Endothelial cell of umbilical vein (primary cell): Measurements from ENCODE around the gene SLC41A3. TPM values are rescaled to one million over a fixed set of nuclear protein-coding genes. Genes with fewer than 3 reads are reported as not detected.

ENCODE experiments used
- BruUV-seq: library from RNA; stranded (reverse); fragments of 400-500 nt; replicated peaks from 2 replicates; lab custom pipeline; 2021; lab: Mats Ljungman, UMichigan
- CTCF ChIA-PET: fragments of 300-600, 350-600 bp; sonication (Branson Sonifier 250); formaldehyde crosslinking; loops from one replicate; lab custom pipeline; 2021; ENCODE audit warnings: antibody characterized with exemption, inconsistent platforms; lab: Charles Lee
- POLR2A ChIA-PET: fragments of 300-600, 350-600 bp; sonication (Branson Sonifier 250); formaldehyde crosslinking; loops from one replicate; lab custom pipeline; 2021; ENCODE audit warnings: antibody characterized with exemption, inconsistent platforms; lab: Charles Lee
- DNase-seq: peaks from one replicate; pipeline ENCODE4 v3.0.0-alpha.2; 2011; ENCODE audit warnings: low read depth, low spot score
- FAIRE-seq: peaks from 2 replicates; lab custom pipeline; 2011; peaks lifted over from hg19 to GRCh38; lab: Jason Lieb, UNC
- H2AFZ ChIP-seq: 2 replicates; pipeline ENCODE4 v1.6.0; 2012; ENCODE audit warnings: low read depth, low read length, control low read depth, inconsistent platforms
- H3K27ac ChIP-seq: 2 replicates; pipeline ENCODE4 v1.5.1; 2011; ENCODE audit warnings: low read depth, mild to moderate bottlenecking, control low read depth, low read length, moderate library complexity; ENCODE audit not compliant: insufficient read depth
- H3K27me3 ChIP-seq, 2 experiments: 2 replicates each; pipeline versions ENCODE4 v1.6.0 to v1.6.1; 2011; ENCODE audit warnings: low read length in 2 of 2, mixed read lengths in 1 of 2; ENCODE audit not compliant: control insufficient read depth in 2 of 2, insufficient read depth in 2 of 2
- H3K36me3 ChIP-seq, 2 experiments: 2 replicates in 1 of 2; 3 replicates in 1 of 2; pipeline ENCODE4 v1.5.1; 2011; ENCODE audit warnings: low read length in 2 of 2, mild to moderate bottlenecking in 1 of 2, moderate library complexity in 1 of 2; ENCODE audit not compliant: control insufficient read depth in 2 of 2, insufficient read depth in 2 of 2; ENCODE audit errors: extremely low read depth in 1 of 2
- H3K4me1 ChIP-seq: 3 replicates; pipeline ENCODE4 v1.5.1; 2011; ENCODE audit warnings: mild to moderate bottlenecking, low read length; ENCODE audit not compliant: control insufficient read depth, insufficient read depth; ENCODE audit errors: extremely low read depth
- H3K4me2 ChIP-seq: 2 replicates; pipeline ENCODE4 v1.6.1; 2011; ENCODE audit warnings: low read length, control low read depth, mixed read lengths; ENCODE audit not compliant: insufficient read depth
- H3K4me3 ChIP-seq, 3 experiments: fragments of 200-600 bp in 1 of 3; sonication (generic), shearing (Covaris generic) in 1 of 3; replicated peaks in 1 of 3; 2 replicates each; pipeline ENCODE4 v1.5.1; 2011 to 2016; ENCODE audit warnings: control low read depth in 3 of 3, low read length in 3 of 3, mild to moderate bottlenecking in 2 of 3, inconsistent platforms in 1 of 3, low read depth in 1 of 3, moderate library complexity in 1 of 3; ENCODE audit not compliant: insufficient read depth in 1 of 3
- H3K79me2 ChIP-seq: 2 replicates; pipeline ENCODE4 v1.6.0; 2012; ENCODE audit warnings: low read length, inconsistent platforms; ENCODE audit not compliant: control insufficient read depth, insufficient read depth
- H3K9ac ChIP-seq: replicated peaks from 2 replicates; pipeline ENCODE3; 2011; ENCODE audit warnings: low read length, control low read depth; ENCODE audit not compliant: insufficient read depth; ENCODE audit errors: extremely low read depth
- H3K9me1 ChIP-seq: replicated peaks from 3 replicates; pipeline ENCODE4 v1.6.0; 2011; ENCODE audit warnings: mild to moderate bottlenecking, low read length; ENCODE audit not compliant: control insufficient read depth, insufficient read depth; ENCODE audit errors: extremely low read depth
- H3K9me3 ChIP-seq: replicated peaks from 2 replicates; pipeline ENCODE4 v1.5.1; 2012; ENCODE audit warnings: low read length, inconsistent platforms; ENCODE audit not compliant: control insufficient read depth, insufficient read depth
- H4K20me1 ChIP-seq: replicated peaks from 2 replicates; pipeline ENCODE3; 2011; ENCODE audit warnings: mild to moderate bottlenecking, low read length; ENCODE audit not compliant: control insufficient read depth, insufficient read depth; ENCODE audit errors: extremely low read depth
- CTCF ChIP-seq, 2 donors: IDR thresholded peaks; 1 replicate in 1 of 2; 2 replicates in 1 of 2; pipeline ENCODE4 v1.5.1; 2011; ENCODE audit warnings: low read length in 2 of 2, mild to moderate bottlenecking in 2 of 2, moderate library complexity in 2 of 2, control low read depth in 1 of 2, inconsistent platforms in 1 of 2, low read depth in 1 of 2; ENCODE audit not compliant: insufficient read depth in 1 of 2; ENCODE audit errors: extremely low read depth in 1 of 2
- EZH2 ChIP-seq: IDR thresholded peaks from 2 replicates; pipeline ENCODE4 v1.6.1; 2012; ENCODE audit warnings: borderline replicate concordance, low read depth, mild to moderate bottlenecking, moderate library complexity, low read length, inconsistent platforms; ENCODE audit not compliant: severe bottlenecking
- FOS ChIP-seq: IDR thresholded peaks from 2 replicates; pipeline ENCODE4 v1.6.1; 2011; ENCODE audit warnings: mild to moderate bottlenecking, low read length, moderate library complexity, borderline replicate concordance; ENCODE audit not compliant: insufficient read depth
- GATA2 ChIP-seq: IDR thresholded peaks from 2 replicates; pipeline ENCODE4 v1.7.0; 2011; ENCODE audit warnings: low read depth, mild to moderate bottlenecking, moderate library complexity, mixed read lengths, low read length; ENCODE audit not compliant: insufficient read length, insufficient read depth
- JUN ChIP-seq: IDR thresholded peaks from 2 replicates; pipeline ENCODE4 v1.6.1; 2011; ENCODE audit warnings: borderline replicate concordance, low read depth; ENCODE audit not compliant: insufficient read length, insufficient read depth
- MAX ChIP-seq: IDR thresholded peaks from 2 replicates; pipeline ENCODE4 v1.6.1; 2011; ENCODE audit not compliant: insufficient read depth, insufficient read length
- MYC ChIP-seq: IDR thresholded peaks from one replicate; pipeline ENCODE4 v1.6.1; 2011; ENCODE audit warnings: mild to moderate bottlenecking, low read depth, low read length
- POLR2A ChIP-seq: IDR thresholded peaks from 2 replicates; pipeline ENCODE4 v1.6.1; 2012; ENCODE audit warnings: low read depth, mild to moderate bottlenecking, control low read depth, low read length
- POLR2AphosphoS5 ChIP-seq: IDR thresholded peaks from 2 replicates; pipeline ENCODE4 v1.6.1; 2012; ENCODE audit warnings: low read depth, mild to moderate bottlenecking, control low read depth, low read length, moderate library complexity; ENCODE audit not compliant: insufficient read depth
- dilution Hi-C: fragments of 300-500 bp; cut with MboI; formaldehyde crosslinking; loops from one replicate; pipeline ENCODE4 v1.15.0; 2019; ENCODE audit warnings: low sequenced_read_pairs; ENCODE audit not compliant: extremely low pct_ligation_motif_present
- intact Hi-C: fragments of 100-400 bp; cut with micrococcal nuclease; formaldehyde crosslinking; loops from one replicate; pipeline ENCODE4 v1.10.0; 2022
- polyA plus RNA-seq, 4 experiments: library from polyadenylated mRNA; depleted of rRNA in 3 of 4; stranded (reverse) in 3 of 4; unstranded in 1 of 4; fragments of >200 nt; gene quantifications; 2 replicates each; pipeline versions ENCODE4 v1.2.1 to v1.2.3, GENCODE V29; 2011 to 2012; ENCODE audit warnings: missing spikeins in 1 of 4
- total RNA-seq: library from RNA; stranded (reverse); gene quantifications from 2 replicates; pipeline ENCODE4 v1.2.3, GENCODE V29; 2021

Gene SLC41A3
- total and polyA plus RNA-seq, 2 donors (not counting 3 experiments of a cell fraction or from before 2014, with no cell fraction given) = 52.5 to 118 TPM

- H4K20me1 ChIP-seq = no peaks in the 10 kb centered on the region
- dilution Hi-C loops (no loop called here), intact Hi-C loops (no loop called here)
- no peak overlapping the region for H3K4me2 ChIP-seq
- DNase-seq (no peak), FAIRE-seq (no peak)
- H3K9me1 ChIP-seq = no peaks in the 10 kb centered on the region
- ChIA-PET CTCF (no interaction called here), POLR2A (no interaction called here)
- no peak overlapping the region for H3K27ac ChIP-seq
- H3K4me1 ChIP-seq = no peaks in the 10 kb centered on the region
- BruUV-seq = no TSS peak
- no peaks in the 10 kb centered on the region for H3K36me3 ChIP-seq
- H3K9ac ChIP-seq = no peak overlapping the region
- H3K79me2 ChIP-seq = no peaks in the 10 kb centered on the region
- no peak for TF ChIP-seq POLR2A
- no peak for TF ChIP-seq EZH2
- TF ChIP-seq FOS = no peak
- TF ChIP-seq JUN = no peak
- no peak for TF ChIP-seq MYC
- no peak for TF ChIP-seq MAX
- no peak for TF ChIP-seq CTCF (IDR thresholded peaks at IDR 0.05; ENCODE audit: extremely low read depth in 1 of 2, insufficient read depth in 1 of 2, low read depth in 1 of 2, low read length in 2 of 2)
- no peak for TF ChIP-seq POLR2AphosphoS5
- no peak for TF ChIP-seq GATA2
- no peaks in the 10 kb centered on the region for H3K27me3 ChIP-seq
- no peaks in the 10 kb centered on the region for H3K9me3 ChIP-seq
- H3K4me3 ChIP-seq = no peak overlapping the region
- no peak overlapping the region for H2AFZ ChIP-seq
Observed at GRCh38 chr3:126105691-126106187, 21.8 kb upstream of the SLC41A3 start.
